GM06990 (cell line): Measurements from ENCODE around the gene AMFR.

ENCODE experiments used
- DNase-seq: peaks from one replicate; pipeline ENCODE4 v3.0.0-alpha.2; 2011; ENCODE audit not compliant: insufficient read length; ENCODE audit errors: extremely low read depth
- H3K27me3 ChIP-seq: replicated peaks from 2 replicates; pipeline ENCODE4 v1.6.0; 2011; ENCODE audit warnings: low read length; ENCODE audit not compliant: control insufficient read depth, insufficient read depth
- H3K36me3 ChIP-seq: 2 replicates; pipeline ENCODE4 v1.5.1; 2011; ENCODE audit warnings: low read length; ENCODE audit not compliant: control insufficient read depth, insufficient read depth
- H3K4me3 ChIP-seq: replicated peaks from 2 replicates; pipeline ENCODE4 v1.5.1; 2011; ENCODE audit warnings: low read depth, mild to moderate bottlenecking, control low read depth, low read length
- CTCF ChIP-seq: IDR thresholded peaks from 2 replicates; pipeline ENCODE4 v1.5.1; 2011; ENCODE audit warnings: low read length, control low read depth, mild to moderate bottlenecking, inconsistent platforms; ENCODE audit not compliant: insufficient read depth, poor library complexity, severe bottlenecking

The AMFR gene

DNA sequence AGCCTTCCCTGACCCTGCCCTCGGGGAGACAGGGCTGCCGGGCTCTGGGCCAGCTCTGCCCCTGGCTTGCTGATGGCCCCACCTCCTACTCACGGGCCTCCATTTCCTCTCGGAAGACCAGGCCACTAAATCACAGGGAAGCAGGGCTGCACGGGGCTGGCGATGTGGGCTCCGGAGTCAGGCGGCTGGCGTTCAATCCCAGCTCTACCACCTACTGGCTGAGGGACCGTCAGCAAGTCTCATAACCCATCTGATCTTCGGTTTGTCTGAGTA, 113.4 kb downstream of the AMFR start:
- DNase-seq: no peak
- TF ChIP-seq CTCF: no peak
- Histone ChIP-seq H3K4me3 (no peak overlapping the region), H3K27me3 (peaks cover 1% of the 10 kb centered on the region), H3K36me3 (no peaks in the 10 kb centered on the region)
